Mucosa of gallbladder (tissue), 1 donor: ENCODE data around the gene KCTD21. TPM values are rescaled to one million over a fixed set of nuclear protein-coding genes. Genes with fewer than 3 reads are reported as not detected.
"Not testable (repeated sequence)": the region's sequence is repeated elsewhere in the genome, so short reads cannot be mapped to it uniquely, and the experiment has no call there.

Experiments
- DNase-seq: peaks from one replicate; pipeline ENCODE4 v3.0.0-alpha.2; 2020; ENCODE audit warnings: low spot score
- total RNA-seq: library from RNA; stranded (reverse); gene quantifications from one replicate; pipeline ENCODE4 v1.2.1, GENCODE V29; 2021
- donor health status: DM: no; HTN: no; CAD: no.

Gene KCTD21, protein sequence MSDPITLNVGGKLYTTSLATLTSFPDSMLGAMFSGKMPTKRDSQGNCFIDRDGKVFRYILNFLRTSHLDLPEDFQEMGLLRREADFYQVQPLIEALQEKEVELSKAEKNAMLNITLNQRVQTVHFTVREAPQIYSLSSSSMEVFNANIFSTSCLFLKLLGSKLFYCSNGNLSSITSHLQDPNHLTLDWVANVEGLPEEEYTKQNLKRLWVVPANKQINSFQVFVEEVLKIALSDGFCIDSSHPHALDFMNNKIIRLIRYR
- 16.4 TPM for total RNA-seq

DNA sequence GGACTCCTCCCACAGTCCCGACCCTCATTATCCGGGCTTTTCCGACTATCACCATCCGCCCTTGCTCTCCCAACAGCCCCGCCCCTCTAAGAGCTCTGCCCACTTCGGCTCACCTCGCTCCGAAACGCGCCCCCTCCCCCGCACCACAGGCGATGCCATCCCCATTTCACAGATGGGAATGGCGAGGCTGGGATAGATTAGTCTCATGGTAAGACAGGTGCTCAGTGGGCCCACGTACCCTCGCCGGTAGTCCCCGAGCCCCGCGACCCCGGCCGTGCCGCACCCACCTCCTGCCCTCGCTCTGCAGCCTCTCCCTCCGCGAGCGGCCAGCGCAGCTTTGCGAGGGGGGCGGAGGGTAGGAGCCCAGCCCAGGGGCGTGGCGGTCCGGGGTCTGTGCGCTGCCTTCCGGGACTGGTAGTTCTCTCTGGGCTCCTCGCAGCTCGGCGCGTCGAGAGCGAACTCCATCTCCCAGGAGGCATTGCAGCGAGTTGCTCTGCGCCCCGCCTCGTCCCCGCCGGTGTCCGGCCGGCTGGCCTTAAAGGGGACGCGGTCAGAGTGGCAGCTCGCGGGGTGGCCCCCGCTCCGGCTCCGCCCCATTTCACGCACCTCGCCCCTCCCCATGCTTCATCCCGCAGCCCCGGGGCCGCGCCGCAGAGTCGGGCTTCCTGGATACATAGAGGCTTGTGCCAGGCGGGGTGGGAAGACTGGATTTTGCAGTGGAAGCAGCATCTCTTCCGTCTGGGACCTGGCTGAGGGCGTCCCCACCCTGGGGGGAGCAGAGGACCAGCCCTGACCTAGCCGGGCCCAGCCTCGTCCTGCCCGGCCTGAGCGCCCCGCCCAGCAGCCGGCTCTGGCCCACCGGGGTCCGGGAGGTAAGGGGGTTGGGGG lies at the start of gene KCTD21, which contains the start of gene USP35:
TSS of gene KCTD21 (minus strand) at position 341 of the 888 bp plus-strand sequence. CDS start 14,072 bp downstream, outside the sequence.
TSS of gene USP35 (plus strand) at position 634 of the 888 bp plus-strand sequence. CDS start 7,327 bp downstream, outside the sequence.
- DNase-seq: peak; percentile 97

- DNase-seq: no peak
These were observed 49.0 kb upstream of the KCTD21 start for GRCh38 chr11:78237293-78238046.

DNA sequence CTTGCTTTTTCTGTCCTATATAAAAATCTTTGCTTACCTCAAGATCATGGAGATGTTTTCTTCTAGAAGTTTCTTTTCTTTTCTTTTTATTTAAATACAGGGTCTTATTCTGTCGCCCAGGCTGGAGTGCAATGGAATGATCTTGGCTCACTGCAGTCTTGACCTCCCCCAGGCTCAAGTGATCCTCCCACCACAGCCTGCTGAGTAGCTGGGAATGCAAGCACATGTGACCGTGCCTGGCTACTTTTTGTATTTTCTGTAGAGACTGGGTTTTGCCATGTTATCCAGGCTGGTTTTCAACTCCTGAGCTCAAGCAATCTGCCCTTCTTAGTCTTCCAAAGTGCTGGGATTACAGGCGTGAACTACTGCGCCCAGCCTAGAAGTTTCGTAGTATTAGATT lies 45.6 kb upstream of the KCTD21 start:
- no peak for DNase-seq

GRCh38 chr11:78233046-78233445 lies 44.6 kb upstream of the KCTD21 start:
- not testable (repeated sequence) for DNase-seq

GRCh38 chr11:78231962-78232501 lies 43.6 kb upstream of the KCTD21 start:
- no peak for DNase-seq

GRCh38 chr11:78230161-78230877 lies 41.9 kb upstream of the KCTD21 start:
- no peak for DNase-seq

DNA sequence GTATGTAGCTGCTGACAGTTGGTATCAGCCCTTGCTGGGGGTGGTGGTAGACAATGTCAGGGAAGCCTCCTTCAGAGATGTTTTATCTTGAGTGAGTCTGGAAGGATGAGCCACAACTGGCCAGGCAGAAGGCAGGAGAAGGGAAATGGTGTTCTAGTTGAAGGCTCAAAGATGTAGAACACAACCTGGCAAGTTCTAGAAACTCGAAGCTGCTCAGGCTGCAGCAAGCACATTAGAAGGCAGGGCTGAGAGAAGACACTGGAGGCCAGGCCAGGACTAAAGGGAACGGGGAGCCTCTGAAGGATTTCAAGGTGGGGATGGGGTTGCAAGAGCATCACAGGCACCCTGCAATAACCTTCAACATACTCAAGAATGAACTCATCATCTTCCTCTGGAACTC lies 40.7 kb upstream of the KCTD21 start:
- DNase-seq: no peak

DNA sequence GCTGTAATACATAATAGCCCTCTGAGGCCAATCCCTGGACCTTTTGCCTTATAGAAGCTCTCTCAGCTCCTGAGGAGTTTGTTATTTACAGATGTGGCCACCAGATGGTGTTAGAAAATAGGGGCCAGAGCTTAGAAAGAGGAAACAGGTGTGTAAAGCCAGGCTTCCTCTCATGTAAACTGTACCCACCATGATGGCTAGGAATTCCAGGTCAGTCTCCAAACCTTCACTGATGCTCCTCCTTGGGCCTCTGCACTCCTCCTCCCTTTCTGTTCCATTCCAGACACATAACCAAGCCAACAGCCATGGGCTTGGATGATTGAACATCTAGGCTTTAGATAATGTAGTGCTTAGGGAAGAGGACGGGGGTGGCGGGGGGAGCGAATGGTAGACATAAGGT lies 40.0 kb upstream of the KCTD21 start:
- DNase-seq: peak; percentile 39

GRCh38 chr11:78227921-78228320 lies 39.5 kb upstream of the KCTD21 start:
- no peak for DNase-seq

GRCh38 chr11:78226684-78227680 lies 38.6 kb upstream of the KCTD21 start:
- DNase-seq: no peak

- no peak for DNase-seq
These were observed 36.5 kb upstream of the KCTD21 start for GRCh38 chr11:78224906-78225420.

DNA sequence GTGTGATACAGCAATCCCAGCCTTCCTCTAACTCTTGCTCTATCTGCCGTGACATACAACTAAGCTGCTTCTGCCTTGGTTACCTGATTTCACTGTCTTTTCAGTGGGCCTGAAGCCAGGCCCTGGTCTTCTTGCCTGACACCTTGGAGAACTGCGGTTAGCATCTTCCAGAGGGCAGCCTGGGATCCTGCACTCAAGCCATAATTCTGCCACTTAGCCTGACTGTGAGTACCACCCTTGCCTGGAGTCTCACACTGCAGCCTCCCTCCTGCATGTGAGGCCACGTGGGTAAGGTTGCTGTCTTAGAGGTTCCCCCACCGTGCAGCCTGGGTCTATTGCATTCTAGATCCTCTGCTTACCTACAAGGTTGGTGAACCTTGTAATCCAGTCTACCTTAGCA lies 36.1 kb upstream of the KCTD21 start:
- no peak for DNase-seq

DNA sequence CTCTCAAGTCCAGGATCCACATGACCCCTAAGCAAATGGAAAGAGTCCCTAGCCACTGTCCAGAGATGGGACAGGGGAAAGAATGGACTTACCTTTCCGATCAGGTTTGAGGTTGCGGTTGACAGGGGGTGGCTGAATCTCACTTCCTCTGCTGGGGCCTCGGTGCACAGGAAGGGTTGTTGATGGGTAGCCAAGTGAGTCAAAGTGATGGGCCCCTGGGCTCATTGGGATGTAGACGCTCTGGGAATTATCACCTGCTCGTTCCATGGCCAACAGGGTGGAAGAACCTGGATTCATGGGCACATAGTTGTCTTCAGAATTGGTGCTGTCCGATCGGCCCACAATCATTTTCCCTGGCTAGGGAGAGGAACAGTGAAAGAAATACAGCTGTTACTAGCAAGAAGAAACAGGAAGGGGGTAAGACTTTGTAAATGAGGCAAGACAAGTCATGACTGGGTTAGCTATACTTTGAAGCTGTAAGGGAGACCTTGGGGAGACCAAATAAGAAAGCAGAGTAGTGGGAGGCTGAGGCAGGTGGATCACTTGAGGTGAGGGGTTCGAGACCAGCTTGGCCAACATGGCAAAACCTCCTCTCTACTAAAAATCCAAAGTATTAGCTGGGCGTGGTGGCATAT lies 35.0 kb upstream of the KCTD21 start:
- DNase-seq: no peak

DNA sequence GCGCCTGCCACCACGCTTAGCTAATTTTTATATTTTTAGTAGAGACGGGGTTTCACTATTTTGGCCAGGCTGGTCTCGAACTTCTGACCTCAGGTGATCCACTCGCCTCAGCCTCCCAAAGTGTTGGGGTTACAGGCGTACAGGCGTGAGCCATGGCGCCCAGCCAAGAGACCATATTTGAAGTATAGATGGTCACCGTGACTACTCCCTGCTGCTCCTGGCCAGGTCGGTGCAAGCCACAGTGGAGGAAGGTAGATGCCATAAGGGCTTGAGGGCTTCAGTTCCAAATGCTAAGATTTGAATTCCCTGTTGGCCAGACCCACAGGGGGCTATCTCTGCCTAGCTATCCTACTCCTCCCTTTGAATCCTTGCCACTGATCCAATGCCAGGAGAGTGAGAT lies 34.3 kb upstream of the KCTD21 start:
- DNase-seq: not testable (repeated sequence)

DNA sequence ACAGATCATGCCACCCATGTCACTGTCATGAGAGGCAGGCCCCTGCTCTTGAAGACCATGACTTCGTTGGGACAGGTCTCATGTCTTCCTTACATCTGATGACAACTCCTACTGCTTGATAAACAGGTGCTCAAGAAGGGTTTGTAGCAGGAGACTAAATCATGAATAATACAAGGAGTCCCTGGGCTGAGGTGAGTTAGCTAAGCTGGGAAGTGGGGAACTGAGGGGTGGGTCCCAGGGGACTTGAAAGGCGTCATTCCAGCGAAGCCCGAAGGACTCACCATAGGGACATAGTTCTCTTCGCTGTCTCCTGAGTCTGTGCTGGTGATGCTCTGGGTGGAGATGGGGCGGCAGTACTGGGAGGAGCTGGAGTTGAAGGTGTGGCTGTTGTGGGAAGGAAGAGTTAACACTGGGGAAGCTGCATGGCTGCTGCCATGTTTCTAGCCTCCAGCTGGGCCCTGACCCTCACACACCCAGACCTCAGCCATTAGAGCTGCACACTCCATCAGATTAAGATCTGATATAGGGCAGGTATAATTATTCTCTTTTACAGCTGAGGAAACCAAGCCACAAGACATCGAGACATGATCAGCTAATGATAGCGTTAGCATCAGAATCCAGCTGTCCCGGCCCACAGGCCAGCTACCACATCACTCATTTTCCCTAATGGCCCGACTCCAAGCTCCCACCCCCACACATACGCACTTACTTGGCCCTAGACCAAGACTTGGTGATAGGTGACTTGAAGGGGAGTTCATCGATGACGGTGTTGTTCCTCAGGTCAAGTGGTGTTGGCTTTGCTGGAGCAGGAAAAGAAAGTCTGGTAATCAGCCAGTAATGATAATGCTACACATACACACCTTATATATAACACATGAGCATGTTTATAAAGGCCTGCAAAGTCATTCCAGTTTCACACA lies 33.2 kb upstream of the KCTD21 start:
- no peak for DNase-seq

DNA sequence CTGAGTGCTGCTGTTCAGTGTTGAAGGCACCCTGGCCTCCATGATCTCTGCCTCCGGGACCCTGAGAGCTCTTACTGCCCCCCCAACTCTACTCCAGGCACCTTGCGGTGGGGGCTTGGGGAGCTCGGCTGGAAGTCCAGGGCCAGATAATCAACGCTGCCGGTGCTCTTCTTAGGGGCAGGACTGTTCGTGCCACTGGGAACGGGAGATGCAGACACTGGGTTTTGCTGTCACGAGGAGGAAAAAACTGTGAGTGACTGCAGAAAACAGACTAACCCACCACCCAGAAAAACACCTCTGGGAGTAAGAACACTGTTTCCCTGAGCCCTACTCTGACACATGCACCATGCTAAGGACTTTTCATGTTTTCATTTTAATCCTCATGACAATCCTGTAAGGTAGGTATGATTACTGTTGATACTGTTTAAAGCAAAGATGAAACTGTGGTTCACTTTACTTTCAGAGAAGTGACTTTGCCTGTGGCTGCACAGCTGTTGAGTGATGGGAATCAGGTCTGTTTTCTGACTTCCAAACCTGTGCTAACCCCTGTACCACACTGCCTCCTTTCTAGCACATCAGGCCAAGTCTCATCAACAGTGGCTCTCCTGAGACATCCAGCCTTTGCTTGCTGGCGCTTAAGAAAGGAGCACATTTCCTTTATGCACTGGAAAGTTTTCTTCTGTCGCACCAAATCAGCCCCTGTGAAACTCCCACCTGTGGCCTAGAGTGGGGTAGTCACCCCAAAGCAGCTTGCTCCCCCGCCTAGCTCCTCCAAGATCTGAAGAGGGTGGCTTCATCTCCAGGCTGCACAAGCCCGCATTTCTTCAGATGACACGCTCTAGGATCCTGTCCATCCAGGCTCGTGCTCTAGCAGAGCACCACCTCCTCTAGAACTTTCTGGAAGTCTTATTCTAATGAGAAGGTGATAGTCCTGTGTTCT lies 32.1 kb upstream of the KCTD21 start:
- no peak for DNase-seq
